Upper lobe of left lung (tissue), 6 donors: ENCODE results near the gene POLR2B. TPM values are rescaled to one million over a fixed set of nuclear protein-coding genes. Genes with fewer than 3 reads are reported as not detected.
A peak's percentile ranks its signal among the peaks of the same experiment; 100 is the strongest.

Experiments
- ATAC-seq, 2 donors: fragments of 200-7000 bp; cut with Tn5 transposase; one replicate each; pipeline ENCODE4 v1.9.1; 2022; ENCODE audit warnings: mild to moderate bottlenecking in 2 of 2, moderate library complexity in 2 of 2; ENCODE audit not compliant: low FRiP score in 2 of 2
- DNase-seq, 2 donors: peaks; one replicate each; pipeline ENCODE4 v3.0.0-alpha.2; 2019 to 2020
- H3K27ac ChIP-seq, 4 donors: fragments of 200-600 bp; sonication (generic); one replicate each; pipeline ENCODE4 v1.5.1; 2016 to 2019
- H3K27me3 ChIP-seq, 4 donors: fragments of 200-600 bp; sonication (generic); one replicate each; pipeline ENCODE4 v1.5.1; 2017 to 2019
- H3K36me3 ChIP-seq, 4 donors: fragments of 200-600 bp; sonication (generic); one replicate each; pipeline ENCODE4 v1.5.1; 2016 to 2019
- H3K4me1 ChIP-seq, 4 donors: fragments of 200-600 bp; sonication (generic); one replicate each; pipeline ENCODE4 v1.5.1; 2018 to 2019
- H3K4me3 ChIP-seq, 4 donors: fragments of 200-600 bp; sonication (generic); one replicate each; pipeline ENCODE4 v1.5.1; 2017 to 2019; ENCODE audit warnings: mild to moderate bottlenecking in 2 of 4, moderate library complexity in 1 of 4
- H3K9me3 ChIP-seq, 4 donors: fragments of 200-600 bp; sonication (generic); one replicate each; pipeline ENCODE4 v1.5.1; 2018 to 2019
- EP300 ChIP-seq, 4 donors: sonication (generic); formaldehyde crosslinking; IDR thresholded peaks; one replicate each; pipeline ENCODE4 v1.5.1; 2017; ENCODE audit warnings: antibody characterized with exemption in 4 of 4, control low read depth in 2 of 4
- POLR2A ChIP-seq, 4 donors: fragments of 450-650 bp; IDR thresholded peaks; one replicate each; pipeline ENCODE4 v1.5.1; 2016 to 2017; ENCODE audit warnings: antibody characterized with exemption in 4 of 4, mild to moderate bottlenecking in 2 of 4
- POLR2AphosphoS5 ChIP-seq, 2 donors: sonication (generic); formaldehyde crosslinking; IDR thresholded peaks; one replicate each; pipeline ENCODE4 v1.5.1; 2017; ENCODE audit warnings: antibody characterized with exemption in 2 of 2
- WGBS, 2 donors: methylation state at CpG; one replicate each; pipeline ENCODE4 v1.1.5; 2017 to 2018; 5-methylcytosine and 5-hydroxymethylcytosine counted together
- total RNA-seq, 6 donors: library from RNA; depleted of rRNA in 4 of 6; stranded (reverse); fragments of >200 nt in 4 of 6; gene quantifications; one replicate each; pipeline versions ENCODE4 v1.1.0 to v1.2.1, GENCODE V29; 2016 to 2021
- TF ChIP-seq, protein P1 (sequence below), 6 experiments: fragments of 450-650 bp in 4 of 6; fragments of 200-600 bp in 2 of 6; sonication (generic) in 2 of 6; IDR thresholded peaks; one replicate each; pipeline ENCODE4 v1.5.1; 2016 to 2019; ENCODE audit warnings: antibody characterized with exemption in 6 of 6
- donor health status: DM: no; HTN: no; CAD: no; lungs with moderate emphysema.
- donor health status: DM: no; HTN: yes; CAD: no; lungs with severe emphysema.

POLR2B gene
- total RNA-seq, 6 donors from 2014 or later = 50.7 to 138 (median 69.4) TPM

DNA sequence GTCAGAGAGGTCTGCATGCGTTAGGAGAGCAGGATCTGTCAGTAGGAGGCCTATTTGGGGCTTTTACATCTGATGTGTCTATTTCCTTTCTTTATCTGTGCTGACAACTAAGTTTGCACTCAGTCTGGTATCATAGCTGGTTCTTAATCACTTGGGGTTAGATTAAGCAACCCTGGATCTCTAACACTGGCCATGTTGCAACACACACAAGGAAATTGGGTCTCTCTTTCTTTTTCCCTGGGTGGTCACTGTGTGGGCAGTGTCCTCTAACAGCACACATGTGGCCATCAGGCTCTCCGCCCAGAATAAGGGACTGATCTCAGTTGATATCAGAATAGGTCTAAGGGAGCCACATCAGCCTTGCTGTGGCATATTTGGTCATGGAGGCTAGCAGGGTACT lies 92.6 kb downstream of the POLR2B start:
- Histone ChIP-seq H3K27ac (peak overlapping the region in 2 of 4 donors; percentile 31 to 48), H3K4me1 (peaks cover 0 to 17% (median 6%) of the 10 kb centered on the region in 4 donors), H3K4me3 (no peak overlapping the region), H3K36me3 (no peaks in the 10 kb centered on the region), H3K27me3 (no peaks in the 10 kb centered on the region), H3K9me3 (no peaks in the 10 kb centered on the region)
- no peak for TF ChIP-seq EP300 (IDR thresholded peaks at IDR 0.05)
- TF ChIP-seq POLR2A (IDR thresholded peaks at IDR 0.05) = no peak
- TF ChIP-seq POLR2AphosphoS5 (IDR thresholded peaks at IDR 0.05) = no peak
- TF ChIP-seq, protein P1, sequence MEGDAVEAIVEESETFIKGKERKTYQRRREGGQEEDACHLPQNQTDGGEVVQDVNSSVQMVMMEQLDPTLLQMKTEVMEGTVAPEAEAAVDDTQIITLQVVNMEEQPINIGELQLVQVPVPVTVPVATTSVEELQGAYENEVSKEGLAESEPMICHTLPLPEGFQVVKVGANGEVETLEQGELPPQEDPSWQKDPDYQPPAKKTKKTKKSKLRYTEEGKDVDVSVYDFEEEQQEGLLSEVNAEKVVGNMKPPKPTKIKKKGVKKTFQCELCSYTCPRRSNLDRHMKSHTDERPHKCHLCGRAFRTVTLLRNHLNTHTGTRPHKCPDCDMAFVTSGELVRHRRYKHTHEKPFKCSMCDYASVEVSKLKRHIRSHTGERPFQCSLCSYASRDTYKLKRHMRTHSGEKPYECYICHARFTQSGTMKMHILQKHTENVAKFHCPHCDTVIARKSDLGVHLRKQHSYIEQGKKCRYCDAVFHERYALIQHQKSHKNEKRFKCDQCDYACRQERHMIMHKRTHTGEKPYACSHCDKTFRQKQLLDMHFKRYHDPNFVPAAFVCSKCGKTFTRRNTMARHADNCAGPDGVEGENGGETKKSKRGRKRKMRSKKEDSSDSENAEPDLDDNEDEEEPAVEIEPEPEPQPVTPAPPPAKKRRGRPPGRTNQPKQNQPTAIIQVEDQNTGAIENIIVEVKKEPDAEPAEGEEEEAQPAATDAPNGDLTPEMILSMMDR (IDR thresholded peaks at IDR 0.05) = no peak
- DNase-seq (no peak), ATAC-seq (peak; percentile 38 to 80)
- WGBS, 2 donors = 23 to 71% methylated on average over 1 to 2 of the region's 2 CpGs

DNA sequence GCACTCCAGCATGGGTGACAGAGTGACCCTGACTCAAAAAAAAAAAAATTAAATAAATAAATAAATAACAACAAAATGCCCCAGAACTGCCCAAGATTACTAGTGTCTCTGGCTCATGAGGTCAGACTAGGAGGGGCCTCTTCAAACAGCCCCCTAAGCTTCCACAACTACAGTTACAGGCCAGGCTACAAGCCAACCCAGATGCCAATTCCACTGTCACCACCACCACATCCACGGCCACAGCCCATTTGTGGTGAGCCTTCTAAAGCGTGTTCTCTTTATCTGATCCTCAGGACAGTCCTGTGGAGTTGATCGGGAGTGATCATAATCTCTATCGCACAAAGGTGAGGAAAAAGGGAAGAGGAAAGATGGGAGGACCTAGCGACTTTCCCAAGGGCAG lies 94.9 kb downstream of the POLR2B start:
- no peaks in the 10 kb centered on the region for H3K9me3 ChIP-seq

DNA sequence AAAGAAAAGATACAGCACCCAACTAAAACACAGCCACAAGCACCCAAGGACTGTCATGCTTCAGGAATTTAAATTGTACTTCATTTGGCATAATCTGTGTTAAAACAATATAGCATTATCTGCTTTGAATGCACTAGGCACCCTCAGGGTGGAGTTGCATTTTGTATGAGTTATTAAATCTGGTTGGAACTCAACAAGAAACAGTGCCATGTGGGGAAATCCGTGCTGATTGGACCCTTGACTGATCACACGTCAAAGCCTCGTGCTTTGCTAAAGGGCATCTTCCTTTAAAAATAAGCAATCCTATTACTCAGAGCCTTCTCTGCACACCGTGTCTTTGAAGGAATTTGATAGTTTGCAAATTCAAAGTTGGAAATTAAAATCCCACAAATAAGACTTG lies 96.0 kb downstream of the POLR2B start:
- DNase-seq = no peak
- 30 to 38% methylated on average over 4 of the region's 4 CpGs for WGBS, 2 donors
- peaks cover under 1 to 18% (median 9%) of the 10 kb centered on the region in 4 donors for H3K4me1 ChIP-seq
- TF ChIP-seq POLR2AphosphoS5 (IDR thresholded peaks at IDR 0.05) = no peak
- TF ChIP-seq, protein P1 (IDR thresholded peaks at IDR 0.05) = no peak
- TF ChIP-seq POLR2A (IDR thresholded peaks at IDR 0.05) = no peak
- no peak for TF ChIP-seq EP300 (IDR thresholded peaks at IDR 0.05)
- H3K27ac ChIP-seq = no peak overlapping the region
- H3K4me3 ChIP-seq = no peak overlapping the region
- no peak for ATAC-seq
- H3K27me3 ChIP-seq = no peaks in the 10 kb centered on the region
- H3K36me3 ChIP-seq = no peaks in the 10 kb centered on the region
- H3K9me3 ChIP-seq = no peaks in the 10 kb centered on the region

More for the DNA sequence above, 94.9 kb downstream of the POLR2B start:
- Histone ChIP-seq H3K4me3 (no peak overlapping the region), H3K27me3 (no peaks in the 10 kb centered on the region), H3K4me1 (peaks cover 0 to 17% (median 9%) of the 10 kb centered on the region in 4 donors), H3K27ac (no peak overlapping the region), H3K36me3 (no peaks in the 10 kb centered on the region)
- ATAC-seq = no peak
- WGBS, 2 donors = 73 to 80% methylated on average over 5 of the region's 5 CpGs
- no peak for TF ChIP-seq EP300 (IDR thresholded peaks at IDR 0.05)
- TF ChIP-seq POLR2AphosphoS5 (IDR thresholded peaks at IDR 0.05) = no peak
- no peak for DNase-seq

DNA sequence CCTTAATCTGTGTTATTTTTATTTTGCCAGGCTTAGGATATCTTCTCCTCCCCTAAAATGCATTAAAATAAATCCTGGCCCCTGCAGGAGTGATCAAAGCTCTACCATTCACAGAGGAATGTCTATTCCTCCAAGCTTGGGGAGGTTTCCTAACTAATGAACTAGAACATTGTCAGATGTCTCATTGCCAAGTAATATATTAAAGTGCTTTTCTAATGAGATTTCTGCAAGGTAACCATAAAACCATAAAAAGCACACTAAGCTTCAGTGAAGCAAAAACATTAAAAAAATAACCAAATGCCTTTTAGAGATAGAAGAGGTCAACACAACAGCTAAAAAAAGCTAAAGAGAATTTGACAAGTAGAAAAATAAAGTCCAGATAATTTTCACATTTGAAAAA lies 96.7 kb downstream of the POLR2B start:
- H3K27ac ChIP-seq = no peak overlapping the region
- TF ChIP-seq POLR2A (IDR thresholded peaks at IDR 0.05) (no peak), POLR2AphosphoS5 (IDR thresholded peaks at IDR 0.05) (no peak), EP300 (IDR thresholded peaks at IDR 0.05) (no peak)
- TF ChIP-seq, protein P1 (IDR thresholded peaks at IDR 0.05) = no peak

DNA sequence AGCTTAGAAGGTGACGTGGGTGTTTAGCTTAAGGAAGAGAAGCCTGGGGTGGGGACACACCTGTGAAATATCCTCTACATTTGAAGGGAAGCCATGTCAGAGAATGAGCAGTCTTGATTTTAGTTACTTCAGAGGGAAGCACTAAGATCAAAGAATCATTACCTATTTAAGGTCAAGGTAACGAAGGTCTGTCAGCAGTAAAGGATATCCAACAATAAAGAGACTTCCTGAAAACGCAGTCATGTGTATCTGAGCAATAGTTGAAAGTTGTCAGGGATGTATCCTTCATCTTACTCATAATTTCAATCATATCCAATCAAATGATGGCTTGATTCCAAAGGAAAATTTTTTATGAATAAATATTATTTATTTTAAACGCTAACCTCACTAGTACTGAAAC lies 98.0 kb downstream of the POLR2B start:
- peaks cover 11 to 18% (median 17%) of the 10 kb centered on the region in 4 donors for H3K4me1 ChIP-seq
- H3K4me3 ChIP-seq = no peak overlapping the region
- no peak for ATAC-seq
- H3K36me3 ChIP-seq = no peaks in the 10 kb centered on the region
- no peaks in the 10 kb centered on the region for H3K9me3 ChIP-seq
- no peak overlapping the region for H3K27ac ChIP-seq
- DNase-seq = no peak
- H3K27me3 ChIP-seq = no peaks in the 10 kb centered on the region
- 54 to 60% methylated on average over 4 of the region's 4 CpGs for WGBS, 2 donors
- TF ChIP-seq, protein P1 (IDR thresholded peaks at IDR 0.05) = no peak
- no peak for TF ChIP-seq POLR2A (IDR thresholded peaks at IDR 0.05)
- TF ChIP-seq POLR2AphosphoS5 (IDR thresholded peaks at IDR 0.05) = no peak
- TF ChIP-seq EP300 (IDR thresholded peaks at IDR 0.05) = no peak

More for the DNA sequence above, 96.7 kb downstream of the POLR2B start:
- DNase-seq = no peak
- H3K9me3 ChIP-seq = no peaks in the 10 kb centered on the region
- H3K27me3 ChIP-seq = no peaks in the 10 kb centered on the region
- H3K4me1 ChIP-seq = peaks cover 3 to 17% (median 11%) of the 10 kb centered on the region in 4 donors
- H3K4me3 ChIP-seq = no peak overlapping the region
- H3K36me3 ChIP-seq = no peaks in the 10 kb centered on the region
- ATAC-seq = no peak
